NCI-H748 treated with DMSO at 0.1 percent for 48 hours (cell line): ENCODE results near the gene POLR3A.

Source experiments
- DNase-seq: peaks from one replicate; lab custom pipeline; 2025; lab: John Stamatoyannopoulos, UW

Gene POLR3A

GRCh38 chr10:77977934-77978333, 51.4 kb downstream of the POLR3A start:
- no peak for DNase-seq

DNA sequence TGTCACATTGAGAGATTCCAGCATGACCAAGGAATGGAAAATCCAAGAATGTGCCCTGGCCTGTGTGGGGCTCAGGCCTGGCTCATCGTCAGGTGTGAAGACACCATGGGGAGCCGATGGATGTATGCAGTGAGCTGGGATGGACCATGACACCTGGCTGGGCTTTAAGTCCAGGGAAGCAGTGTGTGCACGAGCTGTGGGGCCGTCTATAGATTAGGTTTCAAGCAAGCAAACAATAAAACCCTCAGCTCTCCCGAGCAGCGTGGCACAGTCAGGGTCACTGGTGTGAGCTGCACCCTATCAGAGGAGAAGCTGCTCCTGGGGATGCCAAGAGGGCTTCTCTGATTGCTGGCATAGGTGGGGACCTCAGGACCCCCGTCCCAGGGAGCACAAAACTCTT, 52.3 kb downstream of the POLR3A start:
- DNase-seq: no peak

DNA sequence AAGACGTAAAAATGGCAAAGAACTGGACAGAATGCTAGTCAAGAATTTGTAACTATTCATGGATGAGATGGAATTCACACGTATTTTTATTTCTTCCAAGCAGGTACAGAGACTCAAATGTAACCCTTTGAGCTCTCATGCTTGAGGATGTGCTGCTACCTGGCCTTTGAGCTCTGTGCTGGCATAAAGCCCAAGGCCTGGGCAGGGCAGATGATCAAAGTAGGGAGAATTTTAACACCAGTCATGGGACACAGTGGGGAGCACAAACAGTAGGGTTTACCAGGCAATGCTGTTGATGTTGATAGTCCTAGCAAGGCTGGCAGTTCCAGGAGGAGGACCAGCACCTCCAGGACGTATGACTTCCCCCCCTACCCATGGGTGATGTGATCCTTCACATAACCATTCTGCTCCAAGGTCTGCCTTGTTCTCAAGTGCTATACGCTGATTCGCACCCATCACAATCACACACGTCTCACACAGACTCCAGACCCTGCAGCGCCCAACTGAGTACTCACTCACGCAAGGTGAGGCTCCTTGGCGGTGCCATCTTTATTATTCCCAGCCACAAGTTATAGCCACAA, 54.1 kb downstream of the POLR3A start:
- DNase-seq: no peak

- no peak for DNase-seq
Observed at GRCh38 chr10:77974396-77975074, 54.8 kb downstream of the POLR3A start.

- DNase-seq: no peak
Observed at GRCh38 chr10:77973276-77973675, 56.0 kb downstream of the POLR3A start.

- DNase-seq: no peak
Observed at GRCh38 chr10:77972148-77972547, 57.2 kb downstream of the POLR3A start.

DNA sequence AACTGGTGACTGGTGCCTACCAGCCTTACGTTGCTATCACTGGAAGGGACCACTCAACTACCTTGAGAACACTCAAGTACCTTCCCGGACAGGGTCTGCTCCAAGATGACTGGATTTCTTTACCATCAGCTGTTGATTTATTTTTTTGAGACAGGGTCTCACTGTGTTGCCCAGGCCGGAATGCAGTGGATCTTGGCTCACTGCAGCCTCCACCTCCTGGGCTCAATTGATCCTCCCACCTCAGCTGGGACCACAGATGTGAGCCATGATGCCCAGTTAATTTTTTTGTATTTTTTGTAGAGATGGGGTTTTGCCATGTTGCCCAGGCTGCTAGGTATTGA, 57.5 kb downstream of the POLR3A start:
- no peak for DNase-seq

DNA sequence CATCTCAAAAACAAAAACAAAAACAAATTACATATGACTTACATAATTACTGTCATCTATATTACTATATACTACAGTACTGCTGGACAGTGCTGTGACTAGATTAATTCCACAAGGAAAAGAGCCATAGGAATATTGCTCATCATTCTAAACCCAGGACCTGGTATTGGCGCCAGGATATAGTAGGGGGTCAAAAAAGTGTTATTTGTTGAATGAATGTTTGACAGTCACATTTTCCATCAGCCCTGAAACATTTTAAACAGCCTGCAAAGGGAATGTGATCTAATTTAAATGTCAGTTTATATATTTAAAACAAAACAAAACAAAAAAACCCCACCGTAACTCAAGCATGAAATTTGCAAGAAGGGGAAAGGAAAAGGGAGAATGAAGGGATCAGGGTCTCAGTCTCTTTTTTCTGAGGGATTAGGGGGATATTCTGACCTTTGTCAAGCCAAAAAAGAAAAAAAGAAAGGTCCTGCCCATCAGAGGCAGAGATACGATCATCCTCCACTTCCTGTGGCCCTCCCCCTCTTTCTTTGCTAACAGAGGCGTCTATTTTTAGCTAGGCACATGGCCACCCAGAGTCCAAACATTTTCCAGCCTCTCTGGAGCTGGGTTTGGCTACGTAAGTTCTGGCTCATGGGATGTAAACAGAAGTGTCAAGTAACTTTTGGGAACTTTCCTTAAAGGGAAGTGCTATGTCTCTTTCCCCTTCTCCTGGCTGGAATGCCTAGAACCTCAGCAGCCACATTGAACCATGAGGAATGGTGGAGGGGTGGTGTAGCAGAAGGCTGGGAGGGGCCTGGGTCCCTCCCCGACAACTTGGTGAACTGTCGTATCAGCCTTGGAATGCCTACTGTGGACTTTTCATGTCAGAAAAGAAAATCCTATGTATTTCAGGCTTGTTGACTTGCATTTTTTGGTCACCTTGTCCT, 58.2 kb downstream of the POLR3A start:
- DNase-seq: no peak

DNA sequence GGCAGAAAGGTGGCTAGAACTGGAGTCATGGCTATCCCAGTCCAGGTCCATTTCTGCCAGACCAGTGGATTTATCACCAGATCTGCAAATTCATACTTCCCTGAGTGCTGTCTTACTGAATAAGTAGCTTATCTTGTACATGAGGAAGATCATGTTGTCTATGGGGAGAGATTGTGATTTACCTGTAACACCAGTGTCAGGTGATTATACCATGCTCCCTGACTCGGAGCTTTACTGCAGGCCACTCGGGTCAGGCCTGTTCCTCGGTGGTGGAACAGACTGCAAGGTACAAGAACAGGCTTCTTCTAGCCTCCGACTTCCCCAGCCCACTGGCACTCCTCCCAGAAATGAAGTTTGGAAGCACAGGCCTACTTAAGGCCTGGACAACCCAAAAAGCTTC, 60.2 kb downstream of the POLR3A start:
- DNase-seq: no peak

GRCh38 chr10:77967611-77968022, 61.7 kb downstream of the POLR3A start:
- DNase-seq: no peak

DNA sequence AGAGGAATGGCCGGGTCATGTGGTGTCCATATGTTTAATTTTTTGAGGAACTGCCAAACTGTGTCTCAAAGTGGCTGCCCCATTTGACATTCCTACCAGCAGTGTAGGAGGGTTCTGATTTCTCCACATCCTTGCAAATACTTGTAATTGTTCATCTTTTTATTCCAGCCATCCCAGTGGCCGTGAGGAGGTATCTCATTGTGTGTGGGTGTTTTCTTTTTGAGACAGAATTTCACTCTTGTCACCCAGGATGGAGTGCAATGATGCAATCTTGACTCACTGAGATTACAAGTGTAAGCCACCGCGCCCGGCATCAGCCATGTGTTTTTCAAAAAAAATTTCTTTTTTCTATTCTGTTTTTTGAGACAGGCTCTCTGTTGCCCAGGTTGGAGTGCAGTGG, 64.0 kb downstream of the POLR3A start:
- DNase-seq: no peak

GRCh38 chr10:77964811-77965210, 64.5 kb downstream of the POLR3A start:
- DNase-seq: no peak

- DNase-seq: no peak
Observed at GRCh38 chr10:77963901-77964300, 65.4 kb downstream of the POLR3A start.

- no peak for DNase-seq
Observed at GRCh38 chr10:77962350-77963146, 66.8 kb downstream of the POLR3A start.

DNA sequence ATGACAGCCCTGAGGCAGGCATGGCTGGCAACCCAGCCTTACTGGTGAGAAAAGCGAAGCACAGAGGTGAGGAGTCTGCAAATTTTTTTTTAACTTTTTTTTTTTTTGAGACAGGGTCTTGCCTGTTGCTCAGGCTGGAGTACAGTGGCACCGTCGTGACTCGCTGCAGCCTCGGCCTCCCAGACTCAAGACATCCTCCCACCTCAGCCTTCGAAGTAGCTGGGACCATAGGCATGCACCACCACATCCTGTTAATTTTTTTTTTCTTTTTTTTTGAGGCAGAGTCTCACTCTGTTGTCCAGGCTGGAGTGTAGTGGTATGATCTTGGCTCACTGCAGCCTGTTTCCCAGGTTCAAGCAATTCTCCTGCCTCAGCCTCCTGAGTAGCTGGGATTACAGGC, 67.6 kb downstream of the POLR3A start:
- no peak for DNase-seq

GRCh38 chr10:77960829-77961329, 68.4 kb downstream of the POLR3A start:
- no peak for DNase-seq

- DNase-seq: no peak
Observed at GRCh38 chr10:77959887-77960455, 69.3 kb downstream of the POLR3A start.

- no peak for DNase-seq
Observed at GRCh38 chr10:77959384-77959783, 69.9 kb downstream of the POLR3A start.

- DNase-seq: no peak
Observed at GRCh38 chr10:77955136-77955535, 74.2 kb downstream of the POLR3A start.

DNA sequence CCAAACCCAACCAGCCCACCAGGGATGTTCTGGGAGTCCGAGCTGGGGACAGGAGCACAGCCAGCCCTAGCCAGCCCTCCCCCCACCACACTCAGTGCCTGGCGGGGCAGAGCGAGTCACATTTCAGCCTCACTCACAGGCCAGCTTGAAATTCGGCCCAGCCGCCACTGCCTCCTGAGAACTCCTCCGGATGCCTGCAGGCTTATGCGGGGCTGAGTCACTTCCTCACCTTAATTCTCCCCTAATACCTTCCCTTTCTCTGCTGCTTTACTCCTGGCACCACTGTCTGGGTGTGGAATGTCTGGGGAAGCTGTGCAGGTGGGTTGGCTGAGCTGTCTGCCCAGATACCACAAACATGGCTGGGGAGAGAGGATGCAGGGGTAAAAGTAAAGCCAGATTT, 80.1 kb downstream of the POLR3A start:
- no peak for DNase-seq

GRCh38 chr10:77946084-77946483, 83.2 kb downstream of the POLR3A start:
- no peak for DNase-seq

DNA sequence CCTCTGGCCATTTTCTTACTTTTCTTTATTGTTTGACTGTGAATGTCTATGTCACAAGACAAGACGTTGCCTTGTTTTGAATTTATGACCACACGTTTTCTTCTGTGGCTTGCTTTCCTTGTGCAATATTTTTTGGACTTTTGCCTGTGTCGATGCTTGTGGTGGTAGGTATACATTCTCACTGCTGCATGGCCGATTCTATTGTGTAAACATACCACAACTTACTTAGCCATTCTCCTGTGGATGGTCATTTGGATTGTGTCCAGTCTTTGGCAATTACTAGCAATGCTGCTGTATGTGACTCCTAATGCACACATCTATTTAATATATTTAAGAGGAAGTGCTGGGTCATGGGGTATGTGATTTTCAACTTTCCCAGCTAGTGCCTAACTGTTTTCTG, 84.8 kb downstream of the POLR3A start:
- no peak for DNase-seq
